Caco-2 (cell line): ENCODE measurements around the gene TARDBP. TPM values are rescaled to one million over a fixed set of nuclear protein-coding genes. Genes with fewer than 3 reads are reported as not detected.
"Not testable (repeated sequence)": the region's sequence is repeated elsewhere in the genome, so short reads cannot be mapped to it uniquely, and the experiment has no call there.

Experiments used
- BruUV-seq: library from RNA; stranded (reverse); fragments of 400-500 nt; replicated peaks from 2 replicates; lab custom pipeline; 2021; lab: Mats Ljungman, UMichigan
- CTCF ChIA-PET: fragments of 300-600 bp; sonication (Branson Sonifier 250); formaldehyde crosslinking; loops from one replicate; lab custom pipeline; 2022; ENCODE audit warnings: antibody characterized with exemption; lab: Charles Lee
- POLR2A ChIA-PET: fragments of 300-600 bp; sonication (Branson Sonifier 250); formaldehyde crosslinking; loops from one replicate; lab custom pipeline; 2022; ENCODE audit warnings: antibody characterized with exemption; lab: Charles Lee
- DNase-seq, 2 experiments: peaks; one replicate each; pipeline versions ENCODE4 v3.0.0 to v3.0.0-alpha.2; 2020 to 2022
- H3K27me3 ChIP-seq: replicated peaks from 2 replicates; pipeline ENCODE4 v1.6.0; 2011; ENCODE audit warnings: low read length; ENCODE audit not compliant: control insufficient read depth, insufficient read depth
- H3K36me3 ChIP-seq: 2 replicates; pipeline ENCODE4 v1.5.1; 2011; ENCODE audit warnings: low read length; ENCODE audit not compliant: control insufficient read depth, insufficient read depth
- H3K4me1 ChIP-seq: fragments of 250-450 bp; sonication (Bioruptor Pico); 2 replicates; pipeline ENCODE4 v1.5.1; 2020; ENCODE audit warnings: mild to moderate bottlenecking
- H3K4me3 ChIP-seq: 2 replicates; pipeline ENCODE4 v1.5.1; 2011; ENCODE audit warnings: low read depth, mild to moderate bottlenecking, control low read depth, low read length
- H3K9me3 ChIP-seq: fragments of 250-450 bp; sonication (Bioruptor Pico); 2 replicates; pipeline ENCODE4 v1.5.1; 2020; ENCODE audit warnings: mild to moderate bottlenecking, moderate library complexity
- H3K27ac Mint-ChIP-seq: one replicate; pipeline ENCODE4 v1.8.0; 2022; ENCODE audit warnings: mixed read lengths; ENCODE audit not compliant: unreplicated experiment
- H3K27me3 Mint-ChIP-seq: one replicate; pipeline ENCODE4 v1.8.0; 2022; ENCODE audit warnings: mixed read lengths; ENCODE audit not compliant: insufficient read depth, unreplicated experiment
- H3K36me3 Mint-ChIP-seq: one replicate; pipeline ENCODE4 v1.8.0; 2022; ENCODE audit warnings: mild to moderate bottlenecking, mixed read lengths; ENCODE audit not compliant: insufficient read depth, unreplicated experiment
- H3K4me1 Mint-ChIP-seq: one replicate; pipeline ENCODE4 v1.8.0; 2022; ENCODE audit warnings: low read depth, mixed read lengths; ENCODE audit not compliant: unreplicated experiment
- H3K4me3 Mint-ChIP-seq: one replicate; pipeline ENCODE4 v1.8.0; 2022; ENCODE audit warnings: mild to moderate bottlenecking, moderate library complexity, mixed read lengths; ENCODE audit not compliant: unreplicated experiment
- H3K9me3 Mint-ChIP-seq: one replicate; pipeline ENCODE4 v1.8.0; 2022; ENCODE audit warnings: mixed read lengths; ENCODE audit not compliant: unreplicated experiment
- CTCF ChIP-seq, 2 experiments: fragments of 200-600 bp in 1 of 2; IDR thresholded peaks; 1 replicate in 1 of 2; 2 replicates in 1 of 2; pipeline versions ENCODE4 v1.5.1 to v1.8.0; 2011 to 2022; ENCODE audit warnings: antibody characterized with exemption in 1 of 2, control low read depth in 1 of 2, inconsistent platforms in 1 of 2, low read depth in 1 of 2, low read length in 1 of 2, mild to moderate bottlenecking in 1 of 2, moderate library complexity in 1 of 2; ENCODE audit not compliant: insufficient read depth in 1 of 2, severe bottlenecking in 1 of 2, unreplicated experiment in 1 of 2
- intact Hi-C: fragments of 100-400 bp; cut with micrococcal nuclease; formaldehyde crosslinking; loops from one replicate; pipeline ENCODE4 v1.10.0; 2022; ENCODE audit not compliant: unreplicated experiment
- total RNA-seq: library from RNA; stranded (reverse); gene quantifications from 2 replicates; pipeline ENCODE4 v1.2.3, GENCODE V29; 2022

TARDBP gene
- total RNA-seq, 1 experiment from 2014 or later, result 181 TPM

GRCh38 chr1:11039351-11040104, 27.1 kb downstream of the TARDBP start:
- no peak overlapping the region for H3K27ac Mint-ChIP-seq
- POLR2A ChIA-PET, result interaction anchor here (0.6 to 0.7 kb wide), 2 partner anchors 31 to 118 kb away, joined by 6 to 9 read pairs; no protein-coding TSS in a partner anchor
- DNase-seq, result no peak
- no peak overlapping the region for H3K4me3 ChIP-seq
- H3K36me3 ChIP-seq, result no peaks in the 10 kb centered on the region
- intact Hi-C loops, result loop anchor here (5.0 kb wide), 1 partner anchor 608 kb away; no protein-coding TSS in a partner anchor
- CTCF ChIA-PET, result interaction anchor here (0.6 kb wide), 1 partner anchor 637 kb away, joined by 5 read pairs; no protein-coding TSS in a partner anchor
- H3K4me3 Mint-ChIP-seq, result no peak overlapping the region
- H3K9me3 Mint-ChIP-seq, result no peaks in the 10 kb centered on the region
- H3K36me3 Mint-ChIP-seq, result no peaks in the 10 kb centered on the region
- no TSS peak for BruUV-seq
- no peaks in the 10 kb centered on the region for H3K27me3 Mint-ChIP-seq
- no peak for TF ChIP-seq CTCF (IDR thresholded peaks at IDR 0.05; ENCODE audit: insufficient read depth in 1 of 2, low read depth in 1 of 2, low read length in 1 of 2, severe bottlenecking in 1 of 2, unreplicated experiment in 1 of 2)
- H3K4me1 ChIP-seq, result no peaks in the 10 kb centered on the region
- H3K9me3 ChIP-seq, result no peaks in the 10 kb centered on the region
- no peaks in the 10 kb centered on the region for H3K27me3 ChIP-seq
- H3K4me1 Mint-ChIP-seq, result no peaks in the 10 kb centered on the region

- intact Hi-C loops, H3K36me3 ChIP-seq, H3K4me3 ChIP-seq, H3K4me1 ChIP-seq, H3K27me3 Mint-ChIP-seq, H3K36me3 Mint-ChIP-seq, H3K27me3 ChIP-seq, H3K27ac Mint-ChIP-seq, H3K4me1 Mint-ChIP-seq, DNase-seq, H3K9me3 ChIP-seq, BruUV-seq, CTCF ChIA-PET, H3K9me3 Mint-ChIP-seq, H3K4me3 Mint-ChIP-seq: not testable (repeated sequence)
- POLR2A ChIA-PET, result interaction anchor here (0.6 to 0.7 kb wide), 2 partner anchors 31 to 118 kb away, joined by 6 to 9 read pairs; no protein-coding TSS in a partner anchor
Observed at GRCh38 chr1:11040105-11040429, 27.6 kb downstream of the TARDBP start.

- no peak for DNase-seq
- intact Hi-C loops, result no loop called here
- Mint-ChIP-seq H3K4me1 (no peaks in the 10 kb centered on the region), H3K27me3 (no peaks in the 10 kb centered on the region), H3K27ac (no peak overlapping the region), H3K36me3 (no peaks in the 10 kb centered on the region), H3K4me3 (no peak overlapping the region), H3K9me3 (no peaks in the 10 kb centered on the region)
- no TSS peak for BruUV-seq
- CTCF ChIA-PET, result no interaction called here
- POLR2A ChIA-PET, result no interaction called here
- no peaks in the 10 kb centered on the region for H3K27me3 ChIP-seq
- TF ChIP-seq CTCF (IDR thresholded peaks at IDR 0.05; ENCODE audit: insufficient read depth in 1 of 2, low read depth in 1 of 2, low read length in 1 of 2, severe bottlenecking in 1 of 2, unreplicated experiment in 1 of 2), result no peak
- H3K4me3 ChIP-seq, result no peak overlapping the region
- no peaks in the 10 kb centered on the region for H3K9me3 ChIP-seq
- no peaks in the 10 kb centered on the region for H3K4me1 ChIP-seq
- H3K36me3 ChIP-seq, result no peaks in the 10 kb centered on the region
Observed at GRCh38 chr1:11041048-11041447, 28.6 kb downstream of the TARDBP start.
